EL (cell line): ENCODE results near the gene TCTN1.

Source experiments
- DNase-seq: peaks from one replicate; pipeline ENCODE4 v3.0.0-alpha.2; 2016

Gene TCTN1

DNA sequence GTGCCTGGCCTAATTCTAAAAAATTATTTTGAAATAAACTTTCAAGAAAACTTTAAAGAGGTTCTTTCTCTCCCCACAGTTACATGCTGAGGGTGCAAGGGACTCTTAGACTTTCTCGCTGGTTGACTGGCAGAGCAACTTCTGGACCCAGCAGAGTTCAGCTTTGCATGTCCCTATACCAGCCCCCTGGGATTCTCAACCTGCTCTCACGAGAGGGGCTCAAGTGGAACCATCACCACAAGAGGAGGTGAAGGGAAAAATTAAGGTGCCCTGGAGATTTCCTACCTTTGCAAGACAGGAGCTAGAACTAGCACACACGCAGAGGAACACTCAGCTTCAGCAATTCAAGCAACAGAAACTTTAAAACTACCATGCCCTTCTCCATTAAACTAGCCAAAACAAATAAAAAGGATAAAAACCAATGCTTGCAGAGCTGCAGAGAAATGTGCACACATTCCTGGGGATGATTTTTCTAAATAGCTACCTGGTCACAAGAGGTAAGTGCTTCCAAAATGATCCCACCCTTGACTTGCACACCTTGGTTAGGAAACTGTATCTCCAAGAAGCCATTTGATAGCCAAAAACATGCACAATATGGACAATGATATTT is 72.5 kb downstream of the TCTN1 start:
- no peak for DNase-seq

DNA sequence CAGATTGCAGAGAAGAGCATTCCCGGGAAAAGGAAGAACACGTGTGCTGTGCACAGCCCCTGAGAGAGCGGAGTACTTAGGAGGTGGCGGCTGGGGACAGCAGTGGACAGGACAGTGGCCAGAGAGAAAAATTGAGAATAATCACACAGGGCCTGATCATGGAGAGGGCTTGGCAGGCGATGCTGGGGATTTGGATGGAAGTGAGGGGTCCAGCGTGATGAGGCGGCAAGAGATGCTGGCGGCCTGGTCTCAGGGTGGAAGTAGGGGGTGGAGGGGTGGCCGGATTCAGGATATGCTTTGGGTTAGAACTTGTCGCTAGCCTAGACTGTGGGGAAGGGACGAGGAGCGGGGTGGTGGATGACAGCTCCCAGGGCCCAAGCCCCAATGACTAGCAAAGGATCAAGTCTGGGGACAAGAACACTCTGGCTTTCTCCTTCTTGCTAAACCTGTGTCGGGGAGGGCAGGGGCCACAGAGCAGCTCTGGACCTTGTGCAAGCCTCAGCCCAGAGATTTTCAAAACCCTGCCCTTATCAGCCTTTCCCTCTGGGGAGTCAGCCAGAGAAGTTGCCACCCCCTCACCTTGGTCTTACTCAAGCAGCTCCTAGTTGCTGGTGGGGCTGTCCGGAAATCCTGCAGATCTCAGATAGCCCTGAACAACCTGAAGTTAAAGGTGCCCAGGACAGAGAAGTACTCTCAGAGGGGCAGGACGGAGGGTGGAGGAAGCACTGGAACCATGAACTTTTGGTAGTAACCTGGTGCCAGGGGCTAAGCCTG is 73.7 kb downstream of the TCTN1 start:
- no peak for DNase-seq

DNA sequence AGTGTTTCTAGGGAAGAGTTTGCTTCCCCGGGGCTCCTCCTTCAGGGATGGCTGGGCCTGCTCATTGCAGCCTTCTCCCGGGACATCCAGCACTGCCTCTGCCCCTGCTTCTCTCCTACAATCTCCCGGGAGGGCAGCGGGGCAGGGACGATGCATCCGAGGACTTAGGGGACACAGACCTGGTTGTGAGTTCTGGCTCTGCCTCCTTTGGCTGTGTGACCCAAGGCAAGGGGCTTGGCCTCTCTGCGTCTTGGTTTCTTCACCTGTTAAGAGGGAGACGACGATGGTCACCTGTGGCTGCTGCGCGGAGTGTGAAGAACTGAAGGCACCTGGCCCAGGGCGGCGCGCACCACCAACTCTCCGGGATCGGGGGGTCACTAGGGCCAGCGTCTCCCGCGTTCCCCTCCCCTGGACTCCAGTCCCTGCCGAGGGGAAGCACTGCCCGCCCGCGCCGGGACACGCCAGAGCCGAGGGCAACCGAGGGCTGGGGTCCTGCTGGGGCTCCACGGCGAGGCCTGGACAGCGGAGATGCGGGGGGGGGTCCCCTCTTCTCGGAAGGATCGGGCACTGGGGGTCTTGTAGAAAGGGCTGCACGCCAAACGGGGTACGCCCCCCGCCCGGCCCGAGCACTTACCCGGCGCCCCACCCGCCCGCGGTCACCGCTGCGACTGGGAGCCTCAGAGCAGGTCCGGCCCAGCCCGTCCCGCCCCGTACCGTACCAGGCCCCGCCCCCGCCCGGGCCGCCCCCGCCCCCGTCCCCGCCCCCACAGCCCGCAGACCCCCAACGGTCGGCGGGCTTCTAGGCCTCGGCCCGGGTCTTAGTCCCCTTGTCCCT is 74.7 kb downstream of the TCTN1 start, which contains the start of gene HVCN1:
TSS of gene HVCN1 (minus strand) at position 670 of the 835 bp plus-strand sequence. CDS start 5,870 bp downstream, outside the sequence.
- DNase-seq: no peak

DNA sequence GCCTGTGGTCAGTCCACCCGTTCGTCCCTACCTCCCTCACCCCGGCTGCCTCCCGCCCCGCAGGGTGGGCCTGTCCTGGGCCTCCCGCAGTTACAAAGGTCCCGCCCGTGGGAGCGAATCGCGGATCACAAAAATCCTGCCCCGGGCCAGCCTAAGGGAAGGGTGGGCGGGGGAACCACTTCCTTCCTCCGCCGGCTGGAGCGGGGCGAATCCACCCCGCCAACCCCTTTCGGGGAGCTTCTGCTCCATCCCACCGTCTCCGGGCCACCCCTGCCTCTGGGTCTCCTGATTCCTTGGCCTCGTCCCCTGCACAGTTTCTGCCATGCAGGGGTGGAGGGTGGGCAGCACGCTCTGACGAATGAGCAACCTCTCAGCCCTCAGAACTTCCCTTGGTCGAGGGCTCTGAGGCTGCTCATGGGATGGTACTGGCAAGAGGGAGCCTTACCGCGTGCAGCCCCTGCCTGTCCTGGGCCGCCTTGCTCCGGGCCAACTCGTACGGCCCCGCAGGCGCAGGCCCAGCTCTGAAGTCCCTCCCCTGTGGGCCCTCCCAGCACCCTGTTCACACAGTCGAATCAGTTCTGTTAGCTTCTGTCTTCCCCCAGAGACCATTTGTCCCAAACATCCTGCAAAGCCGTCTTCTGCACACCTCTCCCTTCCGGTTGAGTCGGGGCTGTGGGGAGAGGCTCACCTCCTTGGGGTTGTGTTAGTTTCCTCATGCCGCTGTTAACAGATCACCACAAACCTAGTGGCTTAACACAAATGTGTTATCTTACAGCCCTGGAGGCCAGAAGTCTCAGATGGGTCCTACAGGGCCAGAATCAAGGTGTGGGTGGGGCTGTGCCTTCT is 75.6 kb downstream of the TCTN1 start:
- DNase-seq: peak; percentile 53

DNA sequence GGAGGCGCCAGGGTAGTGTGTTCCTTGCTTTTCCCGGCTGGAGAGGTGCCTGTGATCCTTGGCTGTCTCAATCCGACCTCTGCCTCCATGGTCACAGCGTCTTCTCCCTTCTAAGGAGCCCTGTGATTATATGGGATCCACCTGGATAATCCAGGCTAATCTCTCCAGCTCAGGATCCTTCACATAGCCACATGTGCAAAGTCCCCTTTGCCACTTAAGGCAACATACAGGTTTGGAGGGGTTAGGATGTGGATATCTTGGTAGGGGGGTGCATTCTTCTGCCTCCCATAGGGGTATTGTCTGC is 76.2 kb downstream of the TCTN1 start:
- DNase-seq: no peak

DNA sequence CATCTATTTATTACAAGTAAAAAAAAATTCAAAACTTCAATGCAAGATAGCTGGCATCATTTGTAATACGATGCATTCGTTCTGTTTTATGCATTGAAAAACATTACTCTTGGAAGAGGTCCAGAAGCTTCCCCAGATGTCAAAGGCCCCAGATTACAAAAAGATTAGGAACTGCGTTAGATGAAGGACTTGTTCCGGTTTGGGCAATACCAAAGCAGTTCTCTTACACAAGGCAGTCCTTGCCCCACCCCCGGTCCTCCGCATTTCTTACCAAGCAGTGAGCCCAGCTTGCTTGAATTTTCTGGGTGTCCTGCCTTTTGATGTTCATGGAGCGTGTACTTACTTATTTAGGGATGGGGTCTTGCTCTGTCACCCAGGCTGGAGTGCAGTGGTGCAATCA is 79.8 kb downstream of the TCTN1 start:
- no peak for DNase-seq

DNA sequence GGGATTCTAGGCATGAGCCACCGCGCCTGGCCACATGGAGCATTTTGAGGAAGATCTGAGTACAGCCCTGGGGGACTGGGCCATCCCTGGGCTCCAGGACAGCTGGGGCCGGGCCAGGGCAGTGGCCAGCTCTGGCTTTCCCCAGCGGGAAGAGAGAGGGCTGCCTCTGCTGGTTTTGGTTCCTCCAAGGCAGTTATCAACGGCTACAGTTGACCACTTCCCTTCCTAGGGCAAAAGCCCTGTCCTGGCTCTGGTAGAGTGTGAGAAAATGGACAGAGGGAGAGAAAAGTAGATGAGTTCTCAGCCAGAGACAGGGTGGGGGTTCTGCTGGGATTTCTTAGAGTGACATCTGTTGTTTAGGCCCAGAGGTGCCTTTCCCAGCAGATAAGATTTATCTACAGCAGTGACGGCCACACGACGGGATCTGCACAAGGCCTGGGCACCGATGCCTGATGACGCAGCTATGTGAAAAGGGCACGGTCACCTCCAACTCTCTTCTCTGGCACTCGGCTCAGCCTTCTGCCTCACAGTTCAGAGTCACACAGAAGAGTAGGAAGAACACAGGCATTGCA is 80.5 kb downstream of the TCTN1 start:
- DNase-seq: no peak

DNA sequence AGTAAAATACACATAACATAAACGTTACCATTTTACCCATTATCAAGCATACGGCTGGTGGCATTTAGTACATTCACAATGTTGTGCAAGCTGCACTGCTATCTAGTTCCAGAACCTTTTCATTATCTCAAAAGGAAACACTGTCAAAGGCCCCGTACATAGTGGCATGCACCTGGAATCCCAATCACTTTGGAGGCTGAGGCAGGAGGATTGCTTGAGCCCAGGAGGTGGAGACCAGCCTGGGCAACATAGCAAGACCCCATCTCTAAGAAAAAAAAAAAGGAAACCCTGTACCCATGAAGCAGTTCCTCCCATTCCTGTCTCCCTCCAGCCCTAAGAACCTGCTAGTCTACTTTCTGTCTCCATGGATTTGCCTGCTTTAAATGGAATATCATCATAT is 82.4 kb downstream of the TCTN1 start:
- no peak for DNase-seq

DNA sequence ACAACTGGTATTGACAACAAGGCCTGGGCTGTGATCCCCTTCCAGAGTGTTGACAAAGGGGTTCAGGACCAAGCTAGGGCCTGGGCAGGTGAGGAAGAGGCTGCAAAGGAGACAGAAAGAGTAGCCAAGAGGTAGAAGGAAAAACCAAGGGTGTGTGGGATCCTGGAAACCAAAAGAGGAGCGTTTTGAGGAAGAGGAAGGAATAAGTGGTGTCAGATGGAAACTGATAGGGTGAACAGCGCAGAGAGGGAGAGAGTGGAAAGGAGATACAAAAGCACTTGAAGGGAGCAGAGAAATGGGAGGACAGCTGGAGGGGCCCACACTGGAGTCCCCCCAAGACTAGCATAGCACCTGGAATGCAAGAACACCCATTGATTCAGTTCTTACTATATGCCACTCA is 83.3 kb downstream of the TCTN1 start:
- DNase-seq: no peak

DNA sequence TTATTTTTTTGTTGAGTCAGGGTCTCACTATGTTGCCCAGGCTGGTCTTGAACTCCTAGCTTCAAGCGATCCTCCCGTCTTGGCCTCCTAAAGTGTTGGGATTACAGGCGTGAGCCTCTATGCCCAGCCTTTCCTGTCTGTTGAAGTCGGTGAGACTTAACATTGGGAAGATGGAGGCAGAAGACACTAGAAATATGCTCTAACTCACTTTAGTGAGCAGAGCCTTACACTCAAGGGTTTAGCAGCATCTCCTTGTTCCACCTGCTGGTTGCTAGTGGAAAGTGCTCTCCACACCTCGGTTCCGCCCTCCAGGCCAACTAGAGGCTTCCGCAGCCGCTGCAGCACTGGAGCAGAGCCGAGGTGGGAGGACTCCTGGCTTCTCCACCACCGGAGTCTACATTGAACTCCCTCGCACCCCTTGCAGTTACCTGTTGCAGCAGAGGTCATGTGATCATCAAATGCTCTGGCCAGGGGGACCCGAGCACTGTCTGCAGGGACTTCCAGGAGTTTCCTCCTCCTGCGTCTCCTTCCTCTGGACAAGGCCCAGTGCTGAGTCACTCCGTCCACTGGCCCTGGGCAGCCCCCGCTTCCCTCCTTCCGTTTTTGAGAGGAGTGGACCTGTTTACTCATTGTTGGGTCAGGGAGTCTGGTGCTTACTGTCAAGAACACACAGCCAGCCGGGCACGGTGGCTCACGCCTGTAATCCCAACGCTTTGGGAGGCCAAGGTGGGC is 84.4 kb downstream of the TCTN1 start:
- DNase-seq: peak; percentile 81
